HEK293 (cell line): Measurements from ENCODE around the gene SUN5.

ENCODE experiments used
- CTCF ChIA-PET: fragments of 350-600 bp; formaldehyde crosslinking; extraction: SDS; loops from one replicate; lab custom pipeline; 2021; ENCODE audit warnings: antibody characterized with exemption; lab: Yijun Ruan, JAX
- POLR2A ChIA-PET: fragments of 300-600 bp; formaldehyde crosslinking; extraction: SDS; loops from one replicate; lab custom pipeline; 2020; ENCODE audit warnings: antibody characterized with exemption, inconsistent platforms; lab: Yijun Ruan, JAX
- H3K27ac ChIP-seq: fragments of 200-500 bp; sonication (Bioruptor generic); 2 replicates; pipeline ENCODE4 v1.5.1; 2014; ENCODE audit warnings: low read depth, low read length, control low read depth, inconsistent platforms; ENCODE audit errors: extremely low read depth
- H3K36me3 ChIP-seq, 2 experiments: fragments of 200-500 bp in 1 of 2; sonication (Bioruptor generic) in 1 of 2; 1 replicate in 1 of 2; 2 replicates in 1 of 2; pipeline ENCODE4 v1.5.1; 2014 to 2017; ENCODE audit warnings: inconsistent platforms in 2 of 2, low read length in 2 of 2; ENCODE audit not compliant: control insufficient read depth in 2 of 2, insufficient read depth in 1 of 2
- H3K4me1 ChIP-seq: fragments of 200-500 bp; sonication (Bioruptor generic); 2 replicates; pipeline ENCODE4 v1.5.1; 2014; ENCODE audit warnings: mild to moderate bottlenecking, low read length, inconsistent platforms; ENCODE audit not compliant: control insufficient read depth, insufficient read depth
- H3K4me3 ChIP-seq: 2 replicates; pipeline ENCODE4 v1.5.1; 2011; ENCODE audit warnings: low read depth, mild to moderate bottlenecking, control low read depth, low read length, moderate library complexity
- H3K9me3 ChIP-seq: fragments of 200-500 bp; sonication (Bioruptor generic); 2 replicates; pipeline ENCODE4 v1.5.1; 2014; ENCODE audit warnings: low read depth, low read length, inconsistent platforms; ENCODE audit not compliant: control insufficient read depth, insufficient read depth
- MZF1 ChIP-seq: fragments of 450-650 bp; formaldehyde crosslinking; IDR thresholded peaks from 2 replicates; pipeline ENCODE4 v1.5.1; 2017; ENCODE audit warnings: missing biosample characterization, missing genetic modification characterization, borderline replicate concordance
- ZBTB48 ChIP-seq: fragments of 450-650 bp; formaldehyde crosslinking; IDR thresholded peaks from 2 replicates; pipeline ENCODE4 v1.5.1; 2016; ENCODE audit warnings: missing biosample characterization, missing genetic modification characterization
- ZFP37 ChIP-seq: fragments of 450-650 bp; formaldehyde crosslinking; IDR thresholded peaks from 2 replicates; pipeline ENCODE4 v1.5.1; 2016; ENCODE audit warnings: missing biosample characterization, missing genetic modification characterization
- ZFP69B ChIP-seq: fragments of 450-650 bp; formaldehyde crosslinking; IDR thresholded peaks from 2 replicates; pipeline ENCODE4 v1.5.1; 2016; ENCODE audit warnings: missing biosample characterization, missing genetic modification characterization
- ZNF280D ChIP-seq: fragments of 450-650 bp; formaldehyde crosslinking; IDR thresholded peaks from 2 replicates; pipeline ENCODE4 v1.5.1; 2016; ENCODE audit warnings: missing biosample characterization, missing genetic modification characterization
- ZNF302 ChIP-seq: fragments of 450-650 bp; formaldehyde crosslinking; IDR thresholded peaks from 2 replicates; pipeline ENCODE4 v1.5.1; 2016; ENCODE audit warnings: missing biosample characterization, missing genetic modification characterization, low read depth
- ZNF324 ChIP-seq: fragments of 450-650 bp; formaldehyde crosslinking; IDR thresholded peaks from 2 replicates; pipeline ENCODE4 v1.5.1; 2016; ENCODE audit warnings: missing biosample characterization, missing genetic modification characterization
- ZNF530 ChIP-seq: fragments of 450-650 bp; formaldehyde crosslinking; IDR thresholded peaks from 2 replicates; pipeline ENCODE4 v1.5.1; 2016; ENCODE audit warnings: low read depth, missing biosample characterization, missing genetic modification characterization
- ZNF654 ChIP-seq: fragments of 450-650 bp; formaldehyde crosslinking; IDR thresholded peaks from 2 replicates; pipeline ENCODE4 v1.5.1; 2016; ENCODE audit warnings: low read depth, missing biosample characterization, missing genetic modification characterization
- ZNF660 ChIP-seq: fragments of 450-650 bp; IDR thresholded peaks from 2 replicates; pipeline ENCODE4 v1.5.1; 2018; ENCODE audit warnings: missing biosample characterization, mild to moderate bottlenecking, missing genetic modification characterization
- ZNF677 ChIP-seq: fragments of 450-650 bp; IDR thresholded peaks from 2 replicates; pipeline ENCODE4 v1.5.0; 2018; ENCODE audit warnings: missing biosample characterization, mild to moderate bottlenecking, missing genetic modification characterization, moderate library complexity
- ZNF777 ChIP-seq: fragments of 450-650 bp; formaldehyde crosslinking; IDR thresholded peaks from 2 replicates; pipeline ENCODE4 v1.5.1; 2017; ENCODE audit warnings: missing biosample characterization, missing genetic modification characterization, borderline replicate concordance
- ZNF792 ChIP-seq: fragments of 450-650 bp; formaldehyde crosslinking; IDR thresholded peaks from 2 replicates; pipeline ENCODE4 v1.5.1; 2016; ENCODE audit warnings: missing biosample characterization, missing genetic modification characterization
- ZXDB ChIP-seq: fragments of 450-650 bp; formaldehyde crosslinking; IDR thresholded peaks from 2 replicates; pipeline ENCODE4 v1.5.1; 2016; ENCODE audit warnings: missing biosample characterization, missing genetic modification characterization
- TF ChIP-seq, protein P1 (sequence below): fragments of 450-650 bp; formaldehyde crosslinking; conservative IDR thresholded peaks from 2 replicates; pipeline ENCODE4 v1.5.1; 2016; ENCODE audit warnings: low read depth, missing biosample characterization, missing genetic modification characterization
- TF ChIP-seq, protein P2 (sequence below): fragments of 450-650 bp; formaldehyde crosslinking; IDR thresholded peaks from 2 replicates; pipeline ENCODE4 v1.5.1; 2016; ENCODE audit warnings: missing biosample characterization, missing genetic modification characterization

SUN5 gene

DNA sequence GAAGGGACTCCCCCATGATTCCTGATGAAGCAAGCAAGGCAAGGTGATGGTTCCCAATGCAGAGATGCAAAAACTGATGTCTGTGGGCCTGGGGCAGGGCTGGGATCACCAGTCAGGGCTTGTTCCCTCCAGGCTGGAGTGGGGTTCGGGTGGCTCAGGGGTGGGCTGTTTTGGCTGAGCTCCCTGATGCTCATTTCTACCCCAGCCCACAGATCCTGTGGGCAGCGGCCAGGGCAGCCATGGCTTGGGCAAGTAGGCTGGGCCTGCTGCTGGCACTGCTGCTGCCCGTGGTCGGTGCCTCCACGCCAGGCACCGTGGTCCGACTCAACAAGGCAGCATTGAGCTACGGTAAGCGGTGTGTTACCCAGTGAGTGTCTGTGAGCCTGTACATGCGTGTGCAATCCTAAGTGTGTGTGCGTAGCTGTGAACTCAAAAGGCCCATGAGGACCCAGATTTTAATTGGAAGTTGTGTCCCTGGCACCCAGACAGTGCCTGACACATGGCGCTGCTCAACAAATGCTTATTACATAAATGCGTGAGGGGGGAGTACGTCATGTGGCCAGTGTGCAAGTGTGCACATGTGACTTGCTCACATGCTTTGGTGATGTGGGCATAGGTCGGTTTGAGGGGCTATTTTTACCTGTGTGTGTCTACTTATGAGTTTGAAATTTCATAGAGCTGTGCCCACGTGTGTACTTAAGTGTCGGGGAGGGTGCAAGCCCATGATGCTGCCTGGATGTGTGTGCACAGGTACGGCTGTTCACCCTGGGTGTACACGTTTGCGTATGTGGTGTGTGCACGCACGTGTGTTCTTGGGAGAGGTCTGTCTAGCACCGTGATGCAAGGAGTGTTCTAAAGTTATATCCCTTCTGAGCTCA is 4.3 kb upstream of the SUN5 start (continued):
- no peak for TF ChIP-seq ZFP37 (tag by site-specific recombination)
- no peak for TF ChIP-seq ZNF660 (tag by site-specific recombination)
- TF ChIP-seq ZNF280D (tag by site-specific recombination): no peak
- TF ChIP-seq ZNF302 (tag by site-specific recombination): no peak
- TF ChIP-seq ZNF324 (tag by site-specific recombination): no peak

GRCh38 chr20:33007376-33008335 is 3.4 kb upstream of the SUN5 start, which contains the start of gene BPIFB2:
BPIFB2 (plus strand) TSS chr20:33007704; CDS start chr20:33008575, 871 bp downstream.
- TF ChIP-seq, protein P1, sequence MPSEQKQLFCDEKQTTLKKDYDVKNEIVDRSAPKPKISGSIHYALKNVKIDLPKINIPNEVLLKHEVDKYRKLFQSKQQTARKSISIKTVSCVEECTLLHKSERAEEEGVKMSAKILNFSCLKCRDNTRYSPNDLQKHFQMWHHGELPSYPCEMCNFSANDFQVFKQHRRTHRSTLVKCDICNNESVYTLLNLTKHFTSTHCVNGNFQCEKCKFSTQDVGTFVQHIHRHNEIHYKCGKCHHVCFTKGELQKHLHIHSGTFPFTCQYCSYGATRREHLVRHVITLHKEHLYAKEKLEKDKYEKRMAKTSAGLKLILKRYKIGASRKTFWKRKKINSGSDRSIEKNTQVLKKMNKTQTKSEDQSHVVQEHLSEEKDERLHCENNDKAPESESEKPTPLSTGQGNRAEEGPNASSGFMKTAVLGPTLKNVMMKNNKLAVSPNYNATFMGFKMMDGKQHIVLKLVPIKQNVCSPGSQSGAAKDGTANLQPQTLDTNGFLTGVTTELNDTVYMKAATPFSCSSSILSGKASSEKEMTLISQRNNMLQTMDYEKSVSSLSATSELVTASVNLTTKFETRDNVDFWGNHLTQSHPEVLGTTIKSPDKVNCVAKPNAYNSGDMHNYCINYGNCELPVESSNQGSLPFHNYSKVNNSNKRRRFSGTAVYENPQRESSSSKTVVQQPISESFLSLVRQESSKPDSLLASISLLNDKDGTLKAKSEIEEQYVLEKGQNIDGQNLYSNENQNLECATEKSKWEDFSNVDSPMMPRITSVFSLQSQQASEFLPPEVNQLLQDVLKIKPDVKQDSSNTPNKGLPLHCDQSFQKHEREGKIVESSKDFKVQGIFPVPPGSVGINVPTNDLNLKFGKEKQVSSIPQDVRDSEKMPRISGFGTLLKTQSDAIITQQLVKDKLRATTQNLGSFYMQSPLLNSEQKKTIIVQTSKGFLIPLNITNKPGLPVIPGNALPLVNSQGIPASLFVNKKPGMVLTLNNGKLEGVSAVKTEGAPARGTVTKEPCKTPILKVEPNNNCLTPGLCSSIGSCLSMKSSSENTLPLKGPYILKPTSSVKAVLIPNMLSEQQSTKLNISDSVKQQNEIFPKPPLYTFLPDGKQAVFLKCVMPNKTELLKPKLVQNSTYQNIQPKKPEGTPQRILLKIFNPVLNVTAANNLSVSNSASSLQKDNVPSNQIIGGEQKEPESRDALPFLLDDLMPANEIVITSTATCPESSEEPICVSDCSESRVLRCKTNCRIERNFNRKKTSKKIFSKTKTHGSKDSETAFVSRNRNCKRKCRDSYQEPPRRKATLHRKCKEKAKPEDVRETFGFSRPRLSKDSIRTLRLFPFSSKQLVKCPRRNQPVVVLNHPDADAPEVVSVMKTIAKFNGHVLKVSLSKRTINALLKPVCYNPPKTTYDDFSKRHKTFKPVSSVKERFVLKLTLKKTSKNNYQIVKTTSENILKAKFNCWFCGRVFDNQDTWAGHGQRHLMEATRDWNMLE (tag by site-specific recombination): no peak
- TF ChIP-seq, protein P2, sequence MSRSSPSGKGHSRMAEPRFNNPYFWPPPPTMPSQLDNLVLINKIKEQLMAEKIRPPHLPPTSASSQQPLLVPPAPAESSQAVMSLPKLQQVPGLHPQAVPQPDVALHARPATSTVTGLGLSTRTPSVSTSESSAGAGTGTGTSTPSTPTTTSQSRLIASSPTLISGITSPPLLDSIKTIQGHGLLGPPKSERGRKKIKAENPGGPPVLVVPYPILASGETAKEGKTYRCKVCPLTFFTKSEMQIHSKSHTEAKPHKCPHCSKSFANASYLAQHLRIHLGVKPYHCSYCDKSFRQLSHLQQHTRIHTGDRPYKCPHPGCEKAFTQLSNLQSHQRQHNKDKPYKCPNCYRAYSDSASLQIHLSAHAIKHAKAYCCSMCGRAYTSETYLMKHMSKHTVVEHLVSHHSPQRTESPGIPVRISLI: no peak
- TF ChIP-seq ZNF792 (tag by site-specific recombination) (no peak), ZBTB48 (tag by site-specific recombination) (no peak), ZNF530 (no peak), ZNF677 (tag by site-specific recombination) (no peak), ZNF777 (no peak), ZNF654 (tag by site-specific recombination) (no peak), ZNF302 (tag by site-specific recombination) (no peak), ZFP69B (tag by site-specific recombination) (no peak), ZXDB (no peak), MZF1 (tag by site-specific recombination) (no peak)
- TF ChIP-seq, all 188 proteins: peak for 0
- Histone ChIP-seq H3K4me3 (no peak within 1 kb of the TSS), H3K27ac (no peak within 1 kb of the TSS), H3K36me3 (no peaks in the 10 kb centered on the region), H3K9me3 (no peaks in the 10 kb centered on the region), H3K4me1 (no peaks in the 10 kb centered on the region)
- ChIA-PET POLR2A (no interaction called here), CTCF (no interaction called here)
